Transverse colon (tissue), 4 donors: Measurements from ENCODE around the gene TRABD2A. TPM values are rescaled to one million over a fixed set of nuclear protein-coding genes. Genes with fewer than 3 reads are reported as not detected.
"Not testable (repeated sequence)": the region's sequence is repeated elsewhere in the genome, so short reads cannot be mapped to it uniquely, and the experiment has no call there.

Experiments used
- DNase-seq: peaks from one replicate; pipeline ENCODE4 v3.0.0-alpha.2; 2019
- H3K27ac ChIP-seq, 4 donors: fragments of 200-600 bp; sonication (generic); 2 replicates each; pipeline ENCODE4 v1.5.1; 2016 to 2018; ENCODE audit warnings: inconsistent platforms in 4 of 4
- H3K27me3 ChIP-seq: fragments of 200-600 bp; sonication (generic); 2 replicates; pipeline ENCODE4 v1.5.1; 2017; ENCODE audit warnings: inconsistent platforms
- H3K36me3 ChIP-seq, 4 donors: fragments of 200-600 bp; sonication (generic); 2 replicates each; pipeline ENCODE4 v1.5.1; 2017 to 2019; ENCODE audit warnings: inconsistent platforms in 4 of 4
- H3K4me1 ChIP-seq, 4 donors: fragments of 200-600 bp; sonication (generic); 2 replicates each; pipeline ENCODE4 v1.5.1; 2017 to 2020; ENCODE audit warnings: inconsistent platforms in 4 of 4
- H3K4me3 ChIP-seq, 4 donors: fragments of 200-600 bp; sonication (generic); 1 replicate in 1 of 4; 2 replicates in 3 of 4; pipeline versions ENCODE4 v1.5.1 to v1.6.1; 2017 to 2019; ENCODE audit warnings: inconsistent platforms in 4 of 4
- H3K9me3 ChIP-seq, 2 donors: fragments of 200-600 bp; sonication (generic); 2 replicates each; pipeline ENCODE4 v1.5.1; 2017 to 2019; ENCODE audit warnings: inconsistent platforms in 2 of 2
- CTCF ChIP-seq, 5 experiments: fragments of 200-600 bp in 3 of 5; fragments of 450-650 bp in 2 of 5; sonication (generic) in 3 of 5; IDR thresholded peaks; 1 replicate in 2 of 5; 2 replicates in 3 of 5; pipeline ENCODE4 v1.5.1; 2016 to 2017; ENCODE audit warnings: antibody characterized with exemption in 5 of 5, inconsistent platforms in 3 of 5, mild to moderate bottlenecking in 2 of 5, moderate library complexity in 1 of 5
- EP300 ChIP-seq: sonication (generic); formaldehyde crosslinking; IDR thresholded peaks from one replicate; pipeline ENCODE4 v1.6.1; 2017; ENCODE audit warnings: antibody characterized with exemption, low read depth
- POLR2A ChIP-seq: fragments of 450-650 bp; IDR thresholded peaks from one replicate; pipeline ENCODE4 v1.6.1; 2016; ENCODE audit warnings: antibody characterized with exemption, mild to moderate bottlenecking, moderate library complexity
- POLR2AphosphoS5 ChIP-seq, 3 donors: sonication (generic); formaldehyde crosslinking; IDR thresholded peaks; one replicate each; pipeline ENCODE4 v1.6.1; 2016; ENCODE audit warnings: antibody characterized with exemption in 3 of 3
- WGBS, 2 donors: methylation state at CpG; one replicate each; pipeline ENCODE4 v1.1.5; 2018; ENCODE audit warnings: low coverage in 1 of 2; 5-methylcytosine and 5-hydroxymethylcytosine counted together
- in situ Hi-C, 4 donors: fragments of 200-750 bp; cut with MboI; loops; one replicate each; pipeline versions ENCODE4 v1.15.0 to v1.15.1; 2017; ENCODE audit warnings: low sequenced_read_pairs in 3 of 4, low pct_ligation_motif_present in 1 of 4, low pct_unique_long_range_greater_than_20kb in 1 of 4
- intact Hi-C: fragments of 100-400 bp; cut with DNase I; formaldehyde crosslinking; loops from one replicate; pipeline ENCODE4 v1.15.1; 2023; ENCODE audit warnings: low total_unique reads
- total RNA-seq, 4 donors: library from RNA; depleted of rRNA; stranded (reverse); fragments of >200 nt; gene quantifications; one replicate each; pipeline ENCODE4 v1.1.0, GENCODE V29; 2016

Gene TRABD2A
- total RNA-seq, 4 donors from 2014 or later = 21.3 to 230 (median 76.5) TPM

GRCh38 chr2:84879584-84880394, 1.1 kb downstream of the TRABD2A start:
- no peaks in the 10 kb centered on the region for H3K36me3 ChIP-seq
- 3 to 7% methylated on average over 7 to 43 of the region's 45 CpGs for WGBS, 2 donors
- peaks cover 15% of the 10 kb centered on the region for H3K27me3 ChIP-seq
- peaks cover 0 to 25% (median 14%) of the 10 kb centered on the region in 4 donors for H3K4me1 ChIP-seq
- peak overlapping the region; percentile 45 to 75 (median 65) for H3K4me3 ChIP-seq
- intact Hi-C loops = loop anchor here (2.0 kb wide), 1 partner anchor 47 kb away; no protein-coding TSS in a partner anchor
- DNase-seq = peak; percentile 46
- peak overlapping the region; percentile 76 to 92 (median 86) for H3K27ac ChIP-seq
- no peaks in the 10 kb centered on the region for H3K9me3 ChIP-seq
- no peak for TF ChIP-seq CTCF (IDR thresholded peaks at IDR 0.05)
- no peak for TF ChIP-seq POLR2A
- TF ChIP-seq POLR2AphosphoS5 (IDR thresholded peaks at IDR 0.05) = no peak
- TF ChIP-seq EP300 = no peak
- in situ Hi-C loops = loop anchor here in 1 of 4 donors (10.0 kb wide), 1 partner anchor 385 kb away; no protein-coding TSS in a partner anchor

- Histone ChIP-seq H3K36me3 (no peaks in the 10 kb centered on the region), H3K4me3 (peak overlapping the region in 3 of 4 donors; percentile 57 to 75 (median 73)), H3K27ac (peak overlapping the region; percentile 76 to 92 (median 86)), H3K4me1 (peaks cover 0 to 25% (median 14%) of the 10 kb centered on the region in 4 donors), H3K9me3 (no peaks in the 10 kb centered on the region), H3K27me3 (peaks cover 15% of the 10 kb centered on the region)
- TF ChIP-seq POLR2AphosphoS5 (IDR thresholded peaks at IDR 0.05) (no peak), POLR2A (no peak), EP300 (no peak), CTCF (IDR thresholded peaks at IDR 0.05) (no peak)
- in situ Hi-C loops = loop anchor here in 1 of 4 donors (10.0 kb wide), 1 partner anchor 384 kb away; no protein-coding TSS in a partner anchor
- 49 to 60% methylated on average over 1 to 7 of the region's 7 CpGs for WGBS, 2 donors
- no peak for DNase-seq
- intact Hi-C loops = no loop called here
These were observed 1.8 kb downstream of the TRABD2A start for GRCh38 chr2:84878896-84879583.

GRCh38 chr2:84878459-84878858, 2.4 kb downstream of the TRABD2A start:
- 28 to 44% methylated on average over 1 of the region's 1 CpG for WGBS, 2 donors
- intact Hi-C loops (no loop called here), in situ Hi-C loops (loop anchor here in 1 of 4 donors (10.0 kb wide), 1 partner anchor 384 kb away; no protein-coding TSS in a partner anchor)
- no peak for TF ChIP-seq POLR2A
- TF ChIP-seq POLR2AphosphoS5 (IDR thresholded peaks at IDR 0.05) = no peak
- TF ChIP-seq CTCF (IDR thresholded peaks at IDR 0.05) = no peak
- TF ChIP-seq EP300 = no peak
- no peak for DNase-seq
- Histone ChIP-seq H3K4me3 (peak overlapping the region in 2 of 4 donors; percentile 73 to 75), H3K9me3 (no peaks in the 10 kb centered on the region), H3K4me1 (peaks cover 0 to 25% (median 14%) of the 10 kb centered on the region in 4 donors), H3K27me3 (peaks cover 15% of the 10 kb centered on the region), H3K27ac (peak overlapping the region in 3 of 4 donors; percentile 86 to 92 (median 87)), H3K36me3 (no peaks in the 10 kb centered on the region)

- intact Hi-C loops = no loop called here
- peaks cover 0 to 14% (median 6%) of the 10 kb centered on the region in 4 donors for H3K4me1 ChIP-seq
- no peak for DNase-seq
- WGBS, 2 donors = 91 to 92% methylated on average over 2 to 3 of the region's 3 CpGs
- H3K27me3 ChIP-seq = peaks cover 12% of the 10 kb centered on the region
- no peak overlapping the region for H3K4me3 ChIP-seq
- no peaks in the 10 kb centered on the region for H3K36me3 ChIP-seq
- H3K9me3 ChIP-seq = no peaks in the 10 kb centered on the region
- in situ Hi-C loops = loop anchor here in 1 of 4 donors (10.0 kb wide), 1 partner anchor 382 kb away; no protein-coding TSS in a partner anchor
- TF ChIP-seq CTCF (IDR thresholded peaks at IDR 0.05) (no peak), EP300 (no peak), POLR2A (no peak), POLR2AphosphoS5 (IDR thresholded peaks at IDR 0.05) (no peak)
- no peak overlapping the region for H3K27ac ChIP-seq
These were observed 4.5 kb downstream of the TRABD2A start for GRCh38 chr2:84876369-84876768.

GRCh38 chr2:84875619-84876018, 5.3 kb downstream of the TRABD2A start:
- H3K9me3 ChIP-seq, H3K4me1 ChIP-seq, H3K4me3 ChIP-seq, H3K36me3 ChIP-seq, intact Hi-C loops, H3K27ac ChIP-seq, DNase-seq, H3K27me3 ChIP-seq: not testable (repeated sequence)
- WGBS, 2 donors = 60 to 80% methylated on average over 1 of the region's 1 CpG
- in situ Hi-C loops = loop anchor here in 1 of 4 donors (10.0 kb wide), 1 partner anchor 381 kb away; no protein-coding TSS in a partner anchor
